C4-2B (cell line): ENCODE measurements around the gene OR52K1.

Experiments used
- ZFX ChIP-seq: fragments of 450-650 bp; IDR thresholded peaks from 2 replicates; pipeline ENCODE4 v1.6.1; 2017
- TF ChIP-seq, protein P1 (sequence below): fragments of 450-650 bp; conservative IDR thresholded peaks from 2 replicates; pipeline ENCODE4 v1.5.1; 2017; ENCODE audit warnings: mild to moderate bottlenecking

DNA sequence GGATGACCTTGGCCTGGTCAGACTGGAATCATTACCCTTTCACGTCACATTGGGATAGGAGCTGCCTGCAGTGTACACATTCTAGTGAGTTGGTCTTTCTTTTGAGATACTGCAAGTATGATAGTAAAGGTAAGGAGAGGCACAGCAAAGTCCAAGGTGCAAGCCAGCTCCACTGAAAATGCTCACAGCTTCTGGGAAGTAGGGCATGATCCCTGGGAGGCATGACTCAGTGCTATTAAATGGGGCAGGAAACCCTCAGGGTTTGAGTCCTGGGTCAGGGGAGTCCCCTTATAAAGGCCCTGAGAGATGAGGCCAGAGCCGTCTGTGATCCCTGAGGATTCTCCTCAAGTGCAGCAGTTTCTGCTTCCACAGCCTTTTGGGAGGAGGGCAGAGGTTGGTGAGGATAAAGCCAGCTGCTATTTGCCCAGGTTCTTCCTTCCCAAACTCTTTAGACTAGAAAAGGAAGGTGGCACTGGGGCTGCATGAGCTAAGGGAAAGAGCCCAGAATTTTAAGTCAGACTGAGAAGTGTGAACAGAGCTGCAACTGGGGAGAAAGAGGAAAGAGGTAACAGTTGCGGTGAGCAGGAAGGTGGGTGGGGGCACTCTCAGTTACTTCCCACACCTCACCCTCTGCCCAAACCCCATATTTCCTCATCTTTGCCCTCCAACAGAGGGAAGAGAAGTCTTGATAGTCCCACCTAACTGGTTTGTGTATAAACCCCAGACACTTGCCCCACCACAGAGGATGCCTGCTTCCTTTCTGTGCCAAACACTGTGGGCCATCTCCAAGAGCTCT lies 14.4 kb upstream of the OR52K1 start:
- TF ChIP-seq, protein P1, sequence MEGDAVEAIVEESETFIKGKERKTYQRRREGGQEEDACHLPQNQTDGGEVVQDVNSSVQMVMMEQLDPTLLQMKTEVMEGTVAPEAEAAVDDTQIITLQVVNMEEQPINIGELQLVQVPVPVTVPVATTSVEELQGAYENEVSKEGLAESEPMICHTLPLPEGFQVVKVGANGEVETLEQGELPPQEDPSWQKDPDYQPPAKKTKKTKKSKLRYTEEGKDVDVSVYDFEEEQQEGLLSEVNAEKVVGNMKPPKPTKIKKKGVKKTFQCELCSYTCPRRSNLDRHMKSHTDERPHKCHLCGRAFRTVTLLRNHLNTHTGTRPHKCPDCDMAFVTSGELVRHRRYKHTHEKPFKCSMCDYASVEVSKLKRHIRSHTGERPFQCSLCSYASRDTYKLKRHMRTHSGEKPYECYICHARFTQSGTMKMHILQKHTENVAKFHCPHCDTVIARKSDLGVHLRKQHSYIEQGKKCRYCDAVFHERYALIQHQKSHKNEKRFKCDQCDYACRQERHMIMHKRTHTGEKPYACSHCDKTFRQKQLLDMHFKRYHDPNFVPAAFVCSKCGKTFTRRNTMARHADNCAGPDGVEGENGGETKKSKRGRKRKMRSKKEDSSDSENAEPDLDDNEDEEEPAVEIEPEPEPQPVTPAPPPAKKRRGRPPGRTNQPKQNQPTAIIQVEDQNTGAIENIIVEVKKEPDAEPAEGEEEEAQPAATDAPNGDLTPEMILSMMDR = no peak
- TF ChIP-seq ZFX = no peak
